K562 (cell line): ENCODE data around the gene DEK. TPM values are rescaled to one million over a fixed set of nuclear protein-coding genes. Genes with fewer than 3 reads are reported as not detected.

Experiments
- AFF1 ChIP-seq, 2 experiments: fragments of 450-650 bp; IDR thresholded peaks; 2 replicates each; pipeline ENCODE4 v1.6.1; 2018; ENCODE audit warnings: mild to moderate bottlenecking in 2 of 2, low read depth in 1 of 2; ENCODE audit not compliant: partially characterized antibody in 2 of 2
- DMBX1 ChIP-seq: fragments of 250-450 bp; sonication (Bioruptor Pico); IDR thresholded peaks from 2 replicates; pipeline ENCODE4 v1.8.0; 2022; ENCODE audit warnings: inconsistent platforms, mild to moderate bottlenecking, moderate library complexity, borderline replicate concordance
- HDAC2 ChIP-seq: fragments of 450-650 bp; IDR thresholded peaks from 2 replicates; pipeline ENCODE4 v1.6.1; 2016; ENCODE audit warnings: mild to moderate bottlenecking
- KDM5B ChIP-seq: fragments of 200-600 bp; sonication (generic); IDR thresholded peaks from 2 replicates; pipeline ENCODE4 v1.6.1; 2012; ENCODE audit warnings: low read depth, mild to moderate bottlenecking, moderate library complexity, low read length, control low read depth, inconsistent platforms; ENCODE audit not compliant: insufficient replicate concordance
- MYNN ChIP-seq, 2 experiments: sonication (generic); formaldehyde crosslinking in 1 of 2; IDR thresholded peaks; 2 replicates each; pipeline versions ENCODE4 v1.5.0 to v1.6.1; 2016 to 2020; ENCODE audit warnings: antibody characterized with exemption in 1 of 2, missing genetic modification reagents in 1 of 2
- PHF8 ChIP-seq: fragments of 200-600 bp; sonication (generic); IDR thresholded peaks from 2 replicates; pipeline ENCODE4 v1.6.1; 2012; ENCODE audit warnings: mixed run types, mild to moderate bottlenecking, inconsistent platforms, low read length, moderate library complexity, borderline replicate concordance
- POLR3G ChIP-seq: IDR thresholded peaks from 2 replicates; pipeline ENCODE4 v1.6.1; 2011; ENCODE audit not compliant: insufficient read length, insufficient replicate concordance; ENCODE audit errors: extremely low read depth
- RBM39 ChIP-seq: fragments of 200-400 bp; formaldehyde crosslinking; optimal IDR thresholded peaks from 2 replicates; pipeline ENCODE3; 2018; ENCODE audit warnings: low read depth, low read length
- RNF219 ChIP-seq: fragments of 250-450 bp; sonication (Bioruptor Pico); IDR thresholded peaks from 2 replicates; pipeline ENCODE4 v1.5.0; 2022; ENCODE audit warnings: mild to moderate bottlenecking
- STAT5B ChIP-seq: fragments of 250-450 bp; sonication (Bioruptor Pico); IDR thresholded peaks from 2 replicates; pipeline ENCODE4 v1.8.0; 2021; ENCODE audit warnings: mild to moderate bottlenecking, inconsistent platforms
- TFAP4 ChIP-seq: sonication (generic); formaldehyde crosslinking; IDR thresholded peaks from 2 replicates; pipeline ENCODE4 v1.8.0; 2022; ENCODE audit warnings: missing genetic modification reagents, mild to moderate bottlenecking, moderate library complexity, borderline replicate concordance
- TFE3 ChIP-seq: fragments of 450-650 bp; formaldehyde crosslinking; IDR thresholded peaks from 2 replicates; pipeline ENCODE4 v1.4.0; 2020; ENCODE audit warnings: mild to moderate bottlenecking, mixed read lengths
- ZBTB12 ChIP-seq: fragments of 250-450 bp; sonication (Bioruptor Pico); IDR thresholded peaks from 2 replicates; pipeline ENCODE4 v1.4.0; 2020
- ZC3H4 ChIP-seq: sonication (generic); formaldehyde crosslinking; IDR thresholded peaks from 2 replicates; pipeline ENCODE4 v1.9.0; 2021; ENCODE audit warnings: missing genetic modification reagents, borderline replicate concordance
- ZKSCAN1 ChIP-seq: fragments of 150-350 bp; IDR thresholded peaks from 2 replicates; pipeline ENCODE4 v1.6.1; 2016; ENCODE audit warnings: low read depth, low read length
- ZNF311 ChIP-seq: fragments of 250-450 bp; sonication (Bioruptor Pico); IDR thresholded peaks from 2 replicates; pipeline ENCODE4 v1.4.0; 2020; ENCODE audit warnings: mild to moderate bottlenecking, moderate library complexity
- polyA plus RNA-seq, 8 experiments: library from polyadenylated mRNA; depleted of rRNA in 4 of 8; stranded (reverse) in 5 of 8; unstranded in 3 of 8; fragments of >200 nt; fragmentation: Nextera tagmentation in 2 of 8; fragmentation: Illumina TruSeq in 1 of 8; extraction: Ambion mirVana in 2 of 8; extraction: Trizol in 1 of 8; gene quantifications; 2 replicates each; pipeline versions ENCODE4 v1.2.1 to v1.2.3, GENCODE V29; 2011 to 2014; ENCODE audit warnings: inconsistent platforms in 1 of 8, missing spikeins in 1 of 8
- total RNA-seq, 7 experiments: library from RNA; depleted of rRNA in 6 of 7; stranded (reverse); fragments of >200 nt in 6 of 7; fragmentation: Illumina TruSeq in 2 of 7; extraction: Trizol in 2 of 7; gene quantifications; 2 replicates each; pipeline versions ENCODE4 v1.2.1 to v1.2.3, GENCODE V29; 2011 to 2021; ENCODE audit warnings: low replicate concordance in 1 of 7

Gene DEK
- total and polyA plus RNA-seq, 9 of the 15 experiments (the other 6 are each of a cell fraction or from before 2014, with no cell fraction given): 82.3 to 338 (median 184) TPM

GRCh38 chr6:18263418-18264218 is 712 bp downstream of the DEK start (continued):
- no peak for TF ChIP-seq RNF219 (CRISPR knock-in tag)
- TF ChIP-seq DMBX1 (CRISPR knock-in tag): no peak
- no peak for TF ChIP-seq TFE3
- TF ChIP-seq RBM39: peak; percentile 73
- no peak for TF ChIP-seq ZNF311 (CRISPR knock-in tag)
- no peak for TF ChIP-seq POLR3G
- no peak for TF ChIP-seq MYNN (IDR thresholded peaks at IDR 0.05)
- TF ChIP-seq MYNN (CRISPR knock-in tag; IDR thresholded peaks at IDR 0.05): no peak
- no peak for TF ChIP-seq ZC3H4 (CRISPR knock-in tag)
- no peak for TF ChIP-seq HDAC2
- TF ChIP-seq ZBTB12 (CRISPR knock-in tag): no peak
- peak; percentile 49 for TF ChIP-seq TFAP4 (CRISPR knock-in tag)
- peak in 1 of 2 experiments; percentile 35 for TF ChIP-seq AFF1 (IDR thresholded peaks at IDR 0.05; ENCODE audit: low read depth in 1 of 2, partially characterized antibody in 2 of 2)
- TF ChIP-seq PHF8: 0 out of 2 replicates have a peak, but pooled peaks have one; percentile 1
- no peak for TF ChIP-seq ZKSCAN1
- TF ChIP-seq KDM5B: no peak
- no peak for TF ChIP-seq STAT5B (CRISPR knock-in tag)
